Right lobe of liver (tissue), 4 donors: ENCODE data around the gene TNNT3.

Experiments
- CTCF ChIP-seq, 4 donors: fragments of 200-600 bp in 3 of 4; fragments of 450-650 bp in 1 of 4; IDR thresholded peaks; one replicate each; pipeline versions ENCODE4 v1.5.1 to v1.8.0; 2016 to 2022; ENCODE audit warnings: antibody characterized with exemption in 4 of 4, mild to moderate bottlenecking in 2 of 4
- POLR2A ChIP-seq: fragments of 450-650 bp; IDR thresholded peaks from one replicate; pipeline ENCODE4 v1.6.1; 2017; ENCODE audit warnings: antibody characterized with exemption, mild to moderate bottlenecking
- donor health status: DM: no; HTN: no; CAD: no.
- donor health status: DM: no; HTN: no; CAD: no.
- donor health status: DM: no; HTN: yes; CAD: no.

GRCh38 chr11:1942558-1943260, 23.2 kb downstream of the TNNT3 start:
- TF ChIP-seq CTCF (IDR thresholded peaks at IDR 0.05) (no peak), POLR2A (no peak)
